Adrenal gland (tissue), 12 donors: ENCODE measurements around the gene MED25. TPM values are rescaled to one million over a fixed set of nuclear protein-coding genes. Genes with fewer than 3 reads are reported as not detected.

Source experiments
- DNase-seq, 7 donors: peaks; one replicate each; pipeline ENCODE4 v3.0.0-alpha.2; 2019 to 2020
- H3K27ac ChIP-seq, 5 donors: fragments of 200-600 bp; sonication (generic) in 4 of 5; 1 replicate in 3 of 5; 2 replicates in 2 of 5; pipeline versions ENCODE4 v1.5.1 to v1.8.0; 2016 to 2020; ENCODE audit warnings: mild to moderate bottlenecking in 1 of 5
- H3K27me3 ChIP-seq: fragments of 200-600 bp; 2 replicates; pipeline ENCODE4 v1.8.0; 2021
- H3K36me3 ChIP-seq, 2 donors: fragments of 200-600 bp; replicated peaks in 1 of 2; 1 replicate in 1 of 2; 2 replicates in 1 of 2; pipeline versions ENCODE4 v1.5.1 to v1.8.0; 2018 to 2022
- H3K4me1 ChIP-seq, 2 donors: fragments of 200-600 bp; replicated peaks in 1 of 2; 1 replicate in 1 of 2; 2 replicates in 1 of 2; pipeline versions ENCODE4 v1.5.1 to v1.8.0; 2018 to 2021
- H3K4me3 ChIP-seq, 4 donors: fragments of 200-600 bp; sonication (generic) in 3 of 4; one replicate each; pipeline ENCODE4 v1.5.1; 2016 to 2018
- H3K9me3 ChIP-seq, 3 donors: fragments of 200-600 bp; sonication (generic) in 1 of 3; replicated peaks in 1 of 3; 1 replicate in 2 of 3; 2 replicates in 1 of 3; pipeline versions ENCODE4 v1.5.1 to v1.8.0; 2016 to 2021
- CTCF ChIP-seq, 6 experiments: fragments of 450-650 bp in 4 of 6; fragments of 200-600 bp in 2 of 6; sonication (generic) in 1 of 6; IDR thresholded peaks; 1 replicate in 5 of 6; 2 replicates in 1 of 6; pipeline versions ENCODE4 v1.5.1 to v1.8.0; 2016 to 2021; ENCODE audit warnings: antibody characterized with exemption in 6 of 6, mild to moderate bottlenecking in 2 of 6, moderate library complexity in 1 of 6
- POLR2A ChIP-seq, 2 donors: fragments of 450-650 bp; IDR thresholded peaks; one replicate each; pipeline ENCODE4 v1.6.1; 2017; ENCODE audit warnings: antibody characterized with exemption in 2 of 2, mild to moderate bottlenecking in 2 of 2, moderate library complexity in 1 of 2
- WGBS, 4 donors: extraction: QIAGEN DNeasy Blood & Tissue Kit in 2 of 4; methylation state at CpG; one replicate each; pipeline versions ENCODE4 v1.1.5 to v1.1.7; 2013 to 2017; 5-methylcytosine and 5-hydroxymethylcytosine counted together
- intact Hi-C, 2 donors: fragments of 100-400 bp; cut with DNase I; formaldehyde crosslinking; loops; one replicate each; pipeline versions ENCODE4 v1.14.1 to v1.15.0; 2022 to 2023
- polyA plus RNA-seq, 3 donors: library from polyadenylated mRNA; stranded (reverse); fragments of 200-250 nt in 2 of 3; fragments of 350-450 nt in 1 of 3; fragmentation: Illumina TruSeq in 1 of 3; extraction: RNeasy Lipid Tissue Mini Kit (QIAGEN cat#74804) in 1 of 3; gene quantifications; one replicate each; pipeline ENCODE4 v1.2.3, GENCODE V29; 2013 to 2014
- total RNA-seq, 9 donors: library from RNA; depleted of rRNA in 4 of 9; stranded (reverse); fragments of >200 nt in 4 of 9; fragments of 120-200 nt in 1 of 9; fragmentation: NEBNext Ultra II Directional in 1 of 9; extraction: Animal tissue kit (Norgen Biotek cat#: 25700) in 1 of 9; gene quantifications; one replicate each; pipeline versions ENCODE4 v1.1.0 to v1.2.4, GENCODE V29; 2013 to 2023
- donor health status: healthy with polysubstance abuse.
- donor health status: Bipolar disorder and iron deficiency.
- donor health status: DM: yes; HTN: yes; CAD: no.
- donor health status: DM: no; HTN: no; CAD: no.
- donor health status: DM: no; HTN: no; CAD: no.
- donor health status: DM: yes; HTN: yes; CAD: no.

Gene MED25
- total and polyA plus RNA-seq, 12 donors: 36.2 to 457 (median 107) TPM

GRCh38 chr19:49861107-49861506 is 43.0 kb downstream of the MED25 start:
- peak; percentile 71 to 88 (median 85) for DNase-seq
- Histone ChIP-seq H3K36me3 (peaks cover 0 to 74% of the 10 kb centered on the region in 2 donors), H3K4me3 (peak overlapping the region in 1 of 4 donors; percentile 19), H3K27me3 (no peaks in the 10 kb centered on the region), H3K27ac (peak overlapping the region; percentile 69 to 94 (median 81)), H3K4me1 (peaks cover 43 to 84% of the 10 kb centered on the region in 2 donors), H3K9me3 (no peaks in the 10 kb centered on the region)
- intact Hi-C loops: no loop called here
- peak in 1 of 2 donors; percentile 25 for TF ChIP-seq POLR2A (IDR thresholded peaks at IDR 0.05)
- TF ChIP-seq CTCF (IDR thresholded peaks at IDR 0.05): no peak
- WGBS, 4 donors: 12 to 37% (median 34%) methylated on average over 4 to 13 of the region's 13 CpGs; no CpG with 5 or more reads in 1 of the 4 donors

- Histone ChIP-seq H3K36me3 (peaks cover 0 to 68% of the 10 kb centered on the region in 2 donors), H3K4me3 (no peak overlapping the region), H3K27me3 (no peaks in the 10 kb centered on the region), H3K27ac (peak overlapping the region in 4 of 5 donors; percentile 78 to 94 (median 82)), H3K4me1 (peaks cover 46 to 85% of the 10 kb centered on the region in 2 donors), H3K9me3 (no peaks in the 10 kb centered on the region)
- peak; percentile 51 to 69 (median 58) for DNase-seq
- intact Hi-C loops: no loop called here
- 61 to 78% (median 68%) methylated on average over 21 to 60 of the region's 60 CpGs for WGBS, 4 donors
- TF ChIP-seq POLR2A (IDR thresholded peaks at IDR 0.05): no peak
- no peak for TF ChIP-seq CTCF (IDR thresholded peaks at IDR 0.05)
Observed at GRCh38 chr19:49861541-49862378, 43.7 kb downstream of the MED25 start.

GRCh38 chr19:49862391-49863253 is 44.5 kb downstream of the MED25 start:
- Histone ChIP-seq H3K4me1 (peaks cover 41 to 79% of the 10 kb centered on the region in 2 donors), H3K4me3 (no peak overlapping the region), H3K27me3 (no peaks in the 10 kb centered on the region), H3K36me3 (peaks cover 0 to 59% of the 10 kb centered on the region in 2 donors), H3K27ac (peak overlapping the region in 2 of 5 donors; percentile 81 to 94), H3K9me3 (no peaks in the 10 kb centered on the region)
- TF ChIP-seq CTCF (IDR thresholded peaks at IDR 0.05): peak in 2 of 6 experiments; percentile 17 to 19
- no peak for TF ChIP-seq POLR2A (IDR thresholded peaks at IDR 0.05)
- intact Hi-C loops: no loop called here
- DNase-seq: peak in 6 of 7 donors; percentile 35 to 63 (median 52)
- WGBS, 4 donors: 61 to 71% (median 68%) methylated on average over 20 to 49 of the region's 49 CpGs
